Measurements from ENCODE around the gene TMEM101.
"Not testable (repeated sequence)": the region's sequence is repeated elsewhere in the genome, so short reads cannot be mapped to it uniquely, and the experiment has no call there.

Gene TMEM101

GRCh38 chr17:44023545-44024270 lies 8.9 kb upstream of the TMEM101 start:
- DNase-seq (ENCODE audit: low spot score), result no peak

GRCh38 chr17:44022246-44022645 lies 7.5 kb upstream of the TMEM101 start:
- DNase-seq (ENCODE audit: low spot score), result no peak

GRCh38 chr17:44021227-44021626 lies 6.5 kb upstream of the TMEM101 start:
- DNase-seq (ENCODE audit: low spot score), result not testable (repeated sequence)

GRCh38 chr17:44014133-44014436 lies 678 bp downstream of the TMEM101 start:
- DNase-seq (ENCODE audit: low spot score), result no peak

GRCh38 chr17:44012874-44013273 lies 1.9 kb downstream of the TMEM101 start:
- no peak for DNase-seq (ENCODE audit: low spot score)

- no peak for DNase-seq (ENCODE audit: low spot score)
Measured at GRCh38 chr17:44012391-44012790, 2.4 kb downstream of the TMEM101 start.

GRCh38 chr17:44011876-44012275 lies 2.9 kb downstream of the TMEM101 start:
- DNase-seq (ENCODE audit: low spot score), result no peak

GRCh38 chr17:44010966-44011647 lies 3.7 kb downstream of the TMEM101 start:
- DNase-seq (ENCODE audit: low spot score), result no peak

- no peak for DNase-seq (ENCODE audit: low spot score)
Measured at GRCh38 chr17:44008205-44008909, 6.4 kb downstream of the TMEM101 start.

- no peak for DNase-seq (ENCODE audit: low spot score)
Measured at GRCh38 chr17:44007346-44008204, 7.2 kb downstream of the TMEM101 start.

GRCh38 chr17:44006598-44007345 lies 8.0 kb downstream of the TMEM101 start:
- peak; percentile 98 for DNase-seq (ENCODE audit: low spot score)

- no peak for DNase-seq (ENCODE audit: low spot score)
Measured at GRCh38 chr17:44006272-44006597, 8.5 kb downstream of the TMEM101 start.

GRCh38 chr17:44005527-44006271 lies 9.1 kb downstream of the TMEM101 start:
- no peak for DNase-seq (ENCODE audit: low spot score)

GRCh38 chr17:44004761-44005526 lies 9.8 kb downstream of the TMEM101 start:
- no peak for DNase-seq (ENCODE audit: low spot score)

- no peak for DNase-seq (ENCODE audit: low spot score)
Measured at GRCh38 chr17:44004077-44004760, 10.5 kb downstream of the TMEM101 start, which contains the start of gene NAGS. Gene NAGS, plus strand, starts transcription at chr17:44004622. Its CDS starts 42 bp downstream, at chr17:44004664.

- no peak for DNase-seq (ENCODE audit: low spot score)
Measured at GRCh38 chr17:44002141-44002848, 12.5 kb downstream of the TMEM101 start.

GRCh38 chr17:44001461-44001920 lies 13.3 kb downstream of the TMEM101 start:
- DNase-seq (ENCODE audit: low spot score), result no peak

GRCh38 chr17:44000871-44001460 lies 13.8 kb downstream of the TMEM101 start:
- no peak for DNase-seq (ENCODE audit: low spot score)
